ENCODE data around the gene MSANTD1. TPM values are rescaled to one million over a fixed set of nuclear protein-coding genes. Genes with fewer than 3 reads are reported as not detected.

MSANTD1 gene
- total and polyA plus RNA-seq, 2 experiments from 2014 or later: 0.37 to 2.7 TPM

GRCh38 chr4:3226944-3227343 lies 22.0 kb upstream of the MSANTD1 start:
- H3K4me1 ChIP-seq (ENCODE audit: low read depth): peaks cover 7% of the 10 kb centered on the region
- no peak for DNase-seq (ENCODE audit: low read depth in 1 of 2, low spot score in 1 of 2)
- H3K36me3 ChIP-seq: peaks cover 27% of the 10 kb centered on the region
- H3K4me3 ChIP-seq: no peak overlapping the region
- H3K9me3 ChIP-seq (ENCODE audit: low read depth): no peaks in the 10 kb centered on the region
- no peaks in the 10 kb centered on the region for H3K27me3 ChIP-seq
- peak overlapping the region; percentile 48 for H3K27ac ChIP-seq
- TF ChIP-seq CTCF (IDR thresholded peaks at IDR 0.05; ENCODE audit: low read depth, low read length): no peak

- TF ChIP-seq CTCF (IDR thresholded peaks at IDR 0.05; ENCODE audit: low read depth, low read length): no peak
- peaks cover 7% of the 10 kb centered on the region for H3K4me1 ChIP-seq (ENCODE audit: low read depth)
- no peak overlapping the region for H3K4me3 ChIP-seq
- H3K36me3 ChIP-seq: peaks cover 29% of the 10 kb centered on the region
- no peaks in the 10 kb centered on the region for H3K27me3 ChIP-seq
- no peak for DNase-seq (ENCODE audit: low read depth in 1 of 2, low spot score in 1 of 2)
- no peak overlapping the region for H3K27ac ChIP-seq
- H3K9me3 ChIP-seq (ENCODE audit: low read depth): no peaks in the 10 kb centered on the region
These were observed 20.9 kb upstream of the MSANTD1 start for GRCh38 chr4:3227878-3228675.

- no peaks in the 10 kb centered on the region for H3K9me3 ChIP-seq (ENCODE audit: low read depth)
- no peak overlapping the region for H3K4me3 ChIP-seq
- H3K27me3 ChIP-seq: no peaks in the 10 kb centered on the region
- H3K4me1 ChIP-seq (ENCODE audit: low read depth): peaks cover 7% of the 10 kb centered on the region
- peaks cover 28% of the 10 kb centered on the region for H3K36me3 ChIP-seq
- no peak for TF ChIP-seq CTCF (IDR thresholded peaks at IDR 0.05; ENCODE audit: low read depth, low read length)
- H3K27ac ChIP-seq: no peak overlapping the region
- no peak for DNase-seq (ENCODE audit: low read depth in 1 of 2, low spot score in 1 of 2)
These were observed 20.1 kb upstream of the MSANTD1 start for GRCh38 chr4:3228881-3229280.

GRCh38 chr4:3229328-3229727 lies 19.6 kb upstream of the MSANTD1 start:
- no peak for TF ChIP-seq CTCF (IDR thresholded peaks at IDR 0.05; ENCODE audit: low read depth, low read length)
- no peaks in the 10 kb centered on the region for H3K9me3 ChIP-seq (ENCODE audit: low read depth)
- peaks cover 26% of the 10 kb centered on the region for H3K36me3 ChIP-seq
- H3K4me1 ChIP-seq (ENCODE audit: low read depth): peaks cover 7% of the 10 kb centered on the region
- no peak for DNase-seq (ENCODE audit: low read depth in 1 of 2, low spot score in 1 of 2)
- no peak overlapping the region for H3K4me3 ChIP-seq
- no peak overlapping the region for H3K27ac ChIP-seq
- no peaks in the 10 kb centered on the region for H3K27me3 ChIP-seq

GRCh38 chr4:3229964-3230363 lies 19.0 kb upstream of the MSANTD1 start:
- H3K36me3 ChIP-seq: peaks cover 23% of the 10 kb centered on the region
- DNase-seq (ENCODE audit: low read depth in 1 of 2, low spot score in 1 of 2): no peak
- H3K4me1 ChIP-seq (ENCODE audit: low read depth): peaks cover 7% of the 10 kb centered on the region
- no peak overlapping the region for H3K27ac ChIP-seq
- no peaks in the 10 kb centered on the region for H3K9me3 ChIP-seq (ENCODE audit: low read depth)
- no peak overlapping the region for H3K4me3 ChIP-seq
- no peak for TF ChIP-seq CTCF (IDR thresholded peaks at IDR 0.05; ENCODE audit: low read depth, low read length)
- H3K27me3 ChIP-seq: no peaks in the 10 kb centered on the region

Data from cardiac muscle cell (in vitro differentiated cells and primary cell).